Fibroblast of upper back skin (primary cell): Measurements from ENCODE around the gene CDC14B.

Experiments
- DNase-seq: peaks from one replicate; pipeline ENCODE4 v3.0.0-alpha.2; 2013

CDC14B gene

DNA sequence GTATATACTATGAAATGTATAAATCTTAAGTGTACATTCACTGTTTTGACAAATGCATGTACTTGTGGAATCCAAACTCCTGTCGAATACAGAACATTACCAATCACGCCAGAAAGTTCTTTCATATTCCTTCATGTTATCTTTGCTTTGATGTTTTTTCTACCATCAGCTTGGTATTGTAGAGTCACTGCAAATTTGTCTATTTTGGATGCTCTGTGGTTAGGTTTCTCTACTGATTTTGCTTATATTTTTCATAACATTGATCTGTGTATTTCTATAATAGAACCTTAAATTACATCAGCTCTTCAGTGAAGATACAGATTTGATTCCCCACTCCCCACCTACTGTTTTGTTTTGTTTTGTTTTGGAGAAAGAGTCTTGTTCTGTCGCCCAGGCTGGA, 138.9 kb downstream of the CDC14B start:
- no peak for DNase-seq

DNA sequence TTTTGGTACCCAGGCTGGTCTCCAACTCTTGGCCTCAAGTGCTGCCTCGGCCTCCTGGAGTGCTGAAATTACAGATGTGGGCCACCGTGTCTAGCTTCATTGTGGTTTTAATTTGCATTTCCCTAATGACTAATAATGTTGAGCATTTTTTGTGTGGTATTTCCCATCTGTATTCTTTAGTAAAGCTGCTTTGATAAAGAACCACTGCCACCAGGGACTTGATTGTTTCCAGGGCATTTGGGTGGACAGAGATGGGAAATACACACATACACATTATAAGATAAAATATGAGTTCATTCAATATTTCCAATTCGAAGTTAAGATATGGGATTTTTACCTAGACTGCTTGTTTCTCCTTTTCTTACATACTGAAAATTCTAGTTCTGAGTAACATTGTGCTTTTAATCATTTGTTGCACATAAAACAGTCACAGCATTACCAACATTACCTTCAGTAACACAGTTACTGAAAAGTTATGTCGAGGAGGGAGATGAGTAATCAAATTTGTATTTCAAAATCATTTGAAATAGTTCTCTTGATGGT, 140.7 kb downstream of the CDC14B start:
- DNase-seq = peak; percentile 58

DNA sequence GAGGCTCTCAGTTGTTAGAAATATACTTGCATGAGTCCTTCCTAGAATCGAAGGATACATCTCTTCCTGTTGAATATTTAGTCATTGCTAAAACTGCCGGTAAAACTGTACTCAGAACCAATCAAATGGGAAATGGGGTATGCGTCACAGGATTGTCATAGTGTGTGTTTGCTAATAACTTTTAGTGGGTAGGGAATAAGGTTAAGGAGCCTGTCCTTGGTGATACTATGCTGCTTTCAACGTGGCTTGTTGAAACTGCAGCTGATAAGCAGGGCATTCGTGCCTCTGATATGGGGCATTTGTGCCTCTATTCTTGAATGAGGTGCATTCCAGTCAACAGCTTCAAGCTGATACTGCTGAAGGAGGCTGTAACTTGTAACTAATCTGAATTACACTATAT, 143.1 kb downstream of the CDC14B start:
- peak; percentile 20 for DNase-seq

DNA sequence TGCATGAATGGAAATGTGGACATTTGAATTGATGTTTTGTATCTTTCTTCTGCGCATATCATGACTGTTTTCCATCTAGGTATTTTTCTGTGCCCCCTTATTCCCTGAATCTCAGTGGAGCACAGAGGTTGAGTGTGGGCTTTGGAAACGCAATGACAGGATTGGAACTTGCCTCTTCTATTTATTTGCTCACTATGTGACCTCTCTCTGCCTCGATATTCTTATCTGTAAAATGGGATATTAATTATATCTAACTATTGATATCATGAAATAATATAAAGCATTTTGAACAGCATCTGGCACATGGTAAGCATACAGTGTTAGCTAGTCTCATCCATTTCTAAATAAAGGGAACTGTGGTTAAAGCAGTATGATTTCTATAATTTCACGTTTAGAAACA, 143.6 kb downstream of the CDC14B start:
- no peak for DNase-seq

DNA sequence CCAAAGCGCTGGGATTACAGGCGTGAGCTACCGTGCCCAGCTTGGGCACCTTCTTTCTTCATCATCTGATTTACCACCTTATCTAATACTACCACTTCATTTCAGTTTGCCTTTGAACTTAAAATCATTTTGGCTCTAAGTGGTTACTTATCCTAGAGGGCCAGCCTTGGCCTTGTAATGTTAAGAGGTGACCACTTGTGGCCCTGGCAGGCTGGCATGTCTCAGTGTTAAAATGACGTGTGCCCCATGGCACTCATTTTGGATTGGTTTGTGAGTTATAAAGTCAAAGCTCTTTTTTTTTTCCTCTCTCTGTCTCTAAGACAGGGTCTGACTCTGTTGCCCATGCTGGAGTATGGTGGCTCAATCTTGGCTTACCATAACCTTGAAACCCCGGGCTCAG, 151.9 kb downstream of the CDC14B start:
- no peak for DNase-seq

DNA sequence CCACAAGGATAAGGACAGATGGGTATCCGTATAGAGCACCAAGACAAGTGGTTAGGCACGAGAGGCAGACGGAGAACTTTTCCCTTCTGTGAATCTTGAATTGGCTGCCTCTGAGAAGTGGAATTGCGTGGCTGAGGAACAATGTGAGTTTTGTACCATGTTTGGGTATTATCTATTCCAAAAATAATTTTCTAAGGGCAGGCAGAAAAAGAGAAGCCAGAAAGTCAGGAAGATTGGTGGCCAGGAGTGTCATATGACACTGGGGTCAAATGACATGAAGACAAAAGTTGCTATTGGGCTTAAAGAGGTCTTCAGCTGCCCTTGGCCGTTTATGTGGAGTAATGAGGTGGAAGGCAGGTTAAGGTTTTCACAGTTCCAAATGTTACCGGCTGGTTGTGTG, 155.2 kb downstream of the CDC14B start:
- DNase-seq = no peak

DNA sequence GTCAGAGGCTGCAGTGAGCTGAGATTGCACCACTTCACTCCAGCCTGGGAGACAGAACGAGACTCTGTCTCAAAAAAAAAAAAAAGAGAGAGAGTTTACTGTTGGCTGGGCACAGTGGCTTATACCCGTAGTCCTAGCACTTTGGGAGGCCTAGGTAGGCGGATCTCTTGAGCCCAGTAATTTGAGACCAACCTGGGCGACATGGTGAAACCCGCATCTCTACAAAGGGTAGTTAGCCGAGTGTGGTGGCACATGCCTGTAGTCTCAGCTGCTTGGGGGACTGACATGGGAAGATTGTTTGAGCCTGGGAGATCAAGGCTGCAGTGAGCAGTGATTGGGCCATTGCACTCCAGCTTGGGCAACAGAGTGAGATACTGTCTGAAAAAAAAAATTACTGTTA, 157.1 kb downstream of the CDC14B start:
- DNase-seq = no peak

DNA sequence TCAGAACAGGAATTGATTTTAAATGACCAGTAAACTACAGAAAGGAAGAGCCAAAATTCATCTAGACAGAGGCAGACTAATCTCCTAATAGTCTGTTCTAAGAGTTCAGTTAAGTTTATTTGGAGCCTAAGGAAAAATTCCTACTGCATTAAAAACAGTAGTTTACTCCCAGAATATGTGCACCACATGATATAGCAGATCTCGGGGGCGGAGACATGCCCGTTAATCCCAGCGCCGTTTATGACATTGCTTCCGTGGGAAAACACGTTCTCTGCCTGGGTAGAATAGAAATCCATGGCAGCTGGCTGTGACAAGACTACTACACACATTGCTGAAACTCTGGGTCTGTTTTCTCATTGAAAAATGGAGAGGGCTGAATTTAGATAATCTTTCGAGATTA, 158.3 kb downstream of the CDC14B start:
- DNase-seq = no peak

DNA sequence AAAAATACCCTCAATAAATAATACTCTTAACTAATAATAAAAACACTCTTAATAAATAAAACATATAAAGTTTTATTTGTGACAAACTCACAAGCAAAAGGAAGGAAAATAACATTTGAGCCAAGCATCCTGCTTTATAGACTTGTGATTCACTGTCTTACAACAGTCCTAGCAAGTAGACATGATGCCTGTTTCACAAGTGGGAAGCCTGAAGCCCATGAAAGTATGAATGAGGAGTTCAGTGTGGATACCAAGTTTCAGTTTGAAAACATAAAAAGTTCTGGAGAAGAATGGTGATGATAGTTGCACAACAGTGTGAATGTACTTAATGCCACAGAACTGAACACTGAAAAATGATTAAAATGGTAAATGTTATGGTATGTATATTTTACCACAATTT, 158.8 kb downstream of the CDC14B start:
- DNase-seq = peak; percentile 63

DNA sequence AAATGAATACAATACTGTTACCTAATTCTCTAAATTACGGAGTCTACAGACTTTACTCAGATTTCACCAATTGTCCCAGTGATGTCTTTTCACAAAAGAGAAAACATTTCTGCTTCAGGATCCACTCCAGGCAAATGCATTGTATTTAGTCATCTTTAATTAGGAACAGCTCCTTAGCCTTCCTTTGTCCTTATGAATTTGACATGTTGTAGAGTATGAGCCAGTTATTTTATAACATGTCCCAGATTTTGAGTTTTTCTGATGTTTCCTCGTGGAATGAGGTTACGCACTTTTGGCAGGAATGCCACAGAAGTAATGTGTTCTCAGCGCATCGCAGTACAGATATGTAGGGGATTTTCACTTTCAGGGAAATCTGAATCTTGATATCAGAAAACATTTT, 159.2 kb downstream of the CDC14B start:
- DNase-seq = peak; percentile 75

DNA sequence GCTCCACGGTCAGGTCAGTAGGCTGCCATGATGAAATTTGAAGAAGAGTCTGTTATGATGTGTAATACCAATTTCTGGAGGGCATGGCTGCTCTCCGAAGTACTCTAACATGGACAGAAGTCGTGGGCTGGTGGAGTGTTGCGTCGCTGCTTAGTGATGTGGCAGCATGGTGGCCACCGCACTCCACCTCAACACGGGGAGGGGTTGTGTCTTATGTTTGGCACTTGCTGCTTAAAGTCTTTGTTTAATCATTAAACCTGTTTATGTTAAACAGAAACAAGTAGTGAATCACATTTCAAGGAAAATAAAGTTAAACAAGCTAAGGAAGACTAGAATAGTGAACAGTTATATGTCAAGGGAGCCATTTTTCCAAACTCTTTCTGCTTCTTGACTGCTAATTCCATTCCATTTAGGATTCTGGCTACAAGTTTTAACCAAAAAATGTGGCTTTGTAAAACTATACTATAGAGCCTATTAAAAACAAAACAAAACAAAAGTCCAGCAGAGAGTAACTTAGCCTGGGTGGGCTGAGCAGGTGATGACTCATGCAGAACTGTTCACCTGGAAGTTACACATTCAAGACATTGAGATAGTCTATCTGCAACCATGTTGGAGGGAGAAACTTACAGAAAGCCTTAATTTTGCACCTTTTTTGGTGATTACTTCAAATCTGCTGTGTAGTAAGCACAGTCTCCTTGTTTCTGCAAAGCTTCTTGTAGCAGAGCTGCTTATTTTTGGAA, 160.2 kb downstream of the CDC14B start:
- DNase-seq = no peak

DNA sequence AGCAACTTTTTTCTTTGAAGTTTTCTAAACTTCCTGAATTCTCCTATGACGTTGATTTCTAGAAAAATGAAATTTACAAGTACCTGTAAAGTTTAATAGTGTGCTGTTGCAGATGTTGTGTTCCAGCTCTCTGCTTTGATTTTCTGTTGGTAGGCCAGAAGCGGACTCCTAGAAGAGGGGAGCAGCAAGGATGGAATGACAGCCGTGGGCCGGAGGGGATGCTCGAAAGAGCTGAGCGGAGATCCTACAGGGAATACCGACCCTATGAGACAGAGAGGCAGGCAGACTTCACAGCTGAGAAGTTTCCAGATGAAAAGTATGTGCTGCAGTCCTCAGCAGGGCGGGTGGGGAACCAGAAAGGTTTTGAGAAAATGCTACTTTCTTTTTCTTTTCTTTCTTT, 161.4 kb downstream of the CDC14B start:
- no peak for DNase-seq

DNA sequence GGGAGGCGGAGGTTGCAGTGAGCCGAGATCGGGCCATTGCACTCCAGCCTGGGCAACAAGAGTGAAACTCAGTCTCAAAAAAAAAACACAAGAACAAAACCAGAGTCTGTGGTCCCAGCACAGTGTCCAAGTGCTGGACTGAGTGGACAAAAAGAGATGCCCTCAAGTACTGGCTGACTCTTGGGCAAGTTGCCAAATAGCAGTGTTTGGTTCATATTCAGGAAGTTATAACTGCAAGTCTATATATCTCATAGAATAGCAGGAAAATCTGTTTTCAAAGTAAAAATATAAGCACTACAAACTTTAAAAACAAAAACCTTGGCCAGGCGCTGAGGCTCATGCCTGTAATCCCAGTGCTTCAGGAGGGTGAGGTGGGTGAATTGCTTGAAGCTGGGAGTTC, 162.4 kb downstream of the CDC14B start:
- no peak for DNase-seq

DNA sequence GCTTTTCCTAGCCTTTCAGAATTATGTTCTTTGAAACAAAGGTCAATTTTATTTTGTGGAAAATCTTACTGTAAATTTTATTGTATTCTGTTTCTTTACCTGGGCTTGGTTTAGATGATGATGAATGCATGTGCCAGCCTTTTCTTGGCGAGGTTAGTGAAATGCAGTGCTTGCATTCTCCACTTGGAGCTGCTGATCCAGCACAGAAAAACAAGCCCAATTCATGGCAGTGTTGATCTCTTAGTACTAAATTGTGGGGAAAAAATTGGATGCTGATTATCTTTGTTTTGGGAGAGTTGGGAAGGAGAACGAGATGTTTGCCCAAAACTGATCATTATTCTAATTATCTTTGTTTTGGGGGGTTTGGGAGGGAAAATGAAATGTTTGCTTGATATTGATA, 166.0 kb downstream of the CDC14B start:
- peak; percentile 45 for DNase-seq

DNA sequence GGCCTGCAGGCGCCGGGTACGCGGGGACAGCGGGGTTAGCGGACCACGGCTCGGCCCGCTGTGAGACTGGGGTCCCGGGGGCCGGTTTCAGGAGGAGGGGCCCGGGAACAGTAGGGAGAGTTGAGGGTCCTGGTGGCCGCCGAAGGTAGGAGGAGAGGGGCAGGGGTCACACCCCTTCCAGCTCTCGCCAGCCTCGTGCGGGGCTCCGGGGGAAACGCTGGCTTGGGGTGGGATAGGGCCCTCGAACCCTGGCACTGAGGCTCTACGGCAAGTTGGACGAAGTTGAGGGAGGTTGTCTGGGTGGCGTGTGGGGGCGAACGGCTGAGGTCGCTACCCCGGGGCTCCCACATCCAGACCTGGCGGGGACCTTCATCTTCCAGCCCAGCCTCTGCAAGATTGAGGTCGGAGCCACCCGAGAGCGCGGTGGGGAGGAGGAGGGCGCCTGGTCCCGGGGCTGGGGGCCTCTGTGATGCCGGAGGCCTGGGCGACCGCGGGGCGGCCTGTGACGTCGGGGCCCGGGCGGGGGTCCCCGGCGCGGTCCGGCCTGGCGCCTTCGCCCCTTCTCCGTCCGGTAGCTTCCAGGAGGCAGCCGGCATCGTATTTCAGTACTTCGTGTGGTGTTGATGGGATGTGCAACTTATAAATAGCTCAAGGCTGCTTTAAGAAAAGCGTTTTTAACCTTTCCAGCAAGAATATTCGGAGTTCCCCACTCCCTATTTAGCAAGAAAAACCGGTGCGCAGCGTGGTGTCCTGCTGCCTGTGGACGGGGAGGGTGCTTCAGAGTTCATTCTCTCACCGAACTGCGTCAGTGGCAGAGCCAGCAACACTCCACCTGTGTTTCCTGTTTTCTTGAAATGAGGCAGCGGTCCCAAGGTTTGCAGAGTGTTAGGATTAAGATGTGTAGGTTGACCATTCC, 168.8 kb downstream of the CDC14B start:
- no peak for DNase-seq
